HG03103 (cell line): ENCODE measurements around the gene AMN.
"Not testable (repeated sequence)": the region's sequence is repeated elsewhere in the genome, so short reads cannot be mapped to it uniquely, and the experiment has no call there.

Experiments
- ATAC-seq: cut with Tn5 transposase; IDR thresholded peaks from one replicate; pipeline ENCODE4 v1.9.1; 2021; ENCODE audit warnings: low read depth; ENCODE audit not compliant: unreplicated experiment

The AMN gene

DNA sequence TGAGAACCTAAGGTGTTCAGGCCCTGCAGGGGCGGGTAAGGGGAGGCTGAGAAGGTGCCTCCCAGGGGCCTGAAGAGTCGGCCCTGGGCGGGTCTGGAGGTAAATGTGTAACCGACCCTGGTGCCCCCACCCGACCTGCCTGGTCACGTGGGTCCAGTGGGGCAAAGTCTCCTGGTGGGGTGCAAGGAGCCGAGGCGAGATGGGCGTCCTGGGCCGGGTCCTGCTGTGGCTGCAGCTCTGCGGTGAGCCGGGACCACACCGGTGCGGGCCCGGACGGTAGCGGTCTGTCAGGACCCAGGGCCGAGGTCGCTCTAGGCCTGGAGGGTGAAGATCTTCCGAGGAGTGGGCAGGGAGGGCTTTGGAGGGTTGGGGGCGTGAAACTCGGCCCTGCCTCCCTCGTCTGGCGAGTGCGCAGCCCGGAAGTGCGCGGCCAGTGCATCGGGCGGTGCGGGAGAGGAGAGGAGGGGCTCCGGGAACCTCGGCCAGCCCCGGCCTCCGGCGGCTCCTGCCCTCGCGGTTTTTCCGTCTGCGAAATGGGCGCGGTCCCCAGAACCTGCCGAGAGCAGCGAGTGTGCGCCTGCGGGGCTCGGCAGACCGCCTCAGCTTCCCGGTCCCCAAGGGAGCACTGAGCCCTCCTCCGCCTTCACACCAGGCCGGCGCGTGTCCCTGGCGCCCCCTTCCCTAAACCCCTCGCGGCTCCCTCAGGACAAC lies at the start of gene AMN:
Gene AMN, plus strand, starts transcription at position 174 of the 711 bp plus-strand sequence. Its CDS starts 26 bp downstream, at position 200.
- no peak for ATAC-seq

DNA sequence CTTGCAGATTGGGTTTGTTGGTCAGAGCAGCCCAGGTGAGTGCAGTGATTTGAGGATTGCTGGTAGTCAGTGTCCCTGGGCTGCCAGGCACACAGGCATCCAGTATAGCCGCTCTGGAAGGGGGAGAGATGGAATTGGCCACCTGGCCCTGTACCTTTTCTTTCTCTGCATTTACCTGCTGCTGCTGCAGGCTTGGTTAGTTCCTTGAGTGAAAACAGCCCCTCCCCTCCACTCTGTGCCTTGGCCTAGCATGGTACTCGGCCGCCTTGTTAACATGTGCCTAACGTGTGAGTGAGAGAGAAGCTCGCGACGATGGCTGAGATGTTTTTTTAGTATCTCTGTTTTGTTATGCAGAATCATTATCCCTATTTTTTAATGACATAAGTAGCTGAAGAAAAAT lies 49.3 kb upstream of the AMN start:
- no peak for ATAC-seq

DNA sequence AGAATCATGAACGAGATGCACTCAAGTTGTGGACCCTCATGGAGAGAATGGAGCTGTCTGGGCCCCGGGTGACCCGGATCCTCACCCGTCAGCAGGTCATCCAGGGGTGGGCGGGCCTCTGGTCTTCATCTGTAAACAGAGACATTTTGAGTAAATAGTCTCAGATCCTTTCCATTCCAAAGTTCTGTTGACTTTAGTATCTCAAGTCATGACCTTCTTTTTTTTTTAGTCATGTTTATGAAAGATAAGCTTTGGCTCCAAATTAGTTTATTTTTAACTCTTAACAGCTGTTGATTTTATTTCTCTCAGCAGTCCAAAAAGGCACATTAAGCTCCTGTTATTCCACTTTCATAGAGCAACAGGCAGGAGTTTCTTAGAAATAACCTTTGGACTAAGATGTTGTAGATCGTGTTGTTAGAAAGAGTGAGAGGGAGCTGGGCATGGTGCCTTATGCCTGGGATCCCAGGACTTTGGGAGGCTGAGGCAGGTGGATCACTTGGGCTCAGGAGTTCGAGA lies 48.9 kb upstream of the AMN start:
- ATAC-seq, result no peak

DNA sequence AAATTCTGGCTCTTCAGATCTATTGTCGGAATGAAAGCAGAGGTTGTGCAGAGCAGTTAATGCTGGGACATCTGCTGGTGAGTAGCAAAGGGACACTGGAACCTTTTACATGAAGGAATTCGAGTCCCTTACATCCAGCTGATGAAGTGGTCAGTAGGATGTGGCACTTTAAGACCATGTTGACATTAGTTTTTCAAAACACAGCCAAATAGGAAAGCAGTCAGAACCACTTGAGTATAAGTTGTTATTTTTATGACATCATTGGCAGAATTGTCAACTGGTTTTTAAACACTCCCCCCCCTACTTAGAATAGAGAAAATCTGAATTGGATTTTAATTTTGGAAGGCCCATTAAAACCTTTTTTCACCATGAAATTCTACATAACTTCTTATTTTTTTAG lies 46.8 kb upstream of the AMN start:
- no peak for ATAC-seq

DNA sequence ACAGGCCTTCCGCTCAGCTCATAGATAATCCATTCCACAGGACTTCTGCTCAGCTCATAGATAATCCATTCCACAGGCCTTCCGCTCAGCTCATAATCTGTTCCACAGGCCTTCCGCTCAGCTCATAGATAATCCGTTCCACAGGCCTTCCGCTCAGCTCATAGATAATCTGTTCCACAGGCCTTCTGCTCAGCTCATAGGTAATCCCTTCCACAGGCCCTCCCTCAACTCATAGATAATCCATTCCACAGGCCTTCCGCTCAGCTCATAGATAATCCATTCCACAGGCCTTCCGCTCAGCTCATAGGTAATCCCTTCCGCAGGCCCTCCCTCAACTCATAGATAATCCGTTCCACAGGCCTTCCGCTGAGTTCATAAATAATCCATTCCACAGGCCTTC lies 45.0 kb upstream of the AMN start:
- not testable (repeated sequence) for ATAC-seq

DNA sequence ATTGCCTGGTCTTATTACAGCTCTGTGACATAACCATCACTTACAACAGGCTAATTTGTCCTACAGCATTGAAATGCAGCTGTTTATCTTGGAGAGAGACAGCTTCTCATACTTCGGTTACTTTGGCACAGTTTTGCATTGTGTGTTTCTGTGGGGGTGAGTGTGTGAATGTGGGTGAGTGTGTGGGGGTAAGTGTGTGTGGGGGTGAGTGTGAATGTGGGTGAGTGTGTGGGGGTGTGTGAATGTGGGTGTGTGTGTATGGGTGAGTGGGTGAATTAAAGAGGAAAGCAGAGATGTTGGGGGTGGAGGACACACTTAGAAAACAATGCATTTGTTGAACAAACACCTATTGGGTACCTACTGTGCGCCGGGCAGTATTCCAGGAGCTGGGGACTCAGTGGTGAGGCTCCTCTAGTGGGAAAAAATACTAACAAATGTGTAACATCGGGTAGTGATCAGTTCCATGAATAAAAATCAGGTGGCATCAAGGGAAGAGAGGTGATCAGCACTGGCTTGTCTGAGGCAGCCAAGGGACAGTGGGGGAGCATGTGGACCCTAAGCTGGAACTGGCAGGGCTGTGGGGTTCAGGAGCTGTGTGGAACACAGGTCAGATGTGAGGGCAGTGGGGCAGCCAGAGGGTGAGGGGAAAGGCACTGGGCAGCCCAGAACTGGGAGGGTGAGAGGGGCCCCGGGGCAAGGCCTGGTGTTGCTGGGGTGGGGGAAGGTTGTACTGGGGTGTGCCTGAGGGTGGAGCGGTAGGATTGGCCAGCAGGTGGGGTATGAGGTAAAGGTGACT lies 44.1 kb upstream of the AMN start:
- no peak for ATAC-seq

DNA sequence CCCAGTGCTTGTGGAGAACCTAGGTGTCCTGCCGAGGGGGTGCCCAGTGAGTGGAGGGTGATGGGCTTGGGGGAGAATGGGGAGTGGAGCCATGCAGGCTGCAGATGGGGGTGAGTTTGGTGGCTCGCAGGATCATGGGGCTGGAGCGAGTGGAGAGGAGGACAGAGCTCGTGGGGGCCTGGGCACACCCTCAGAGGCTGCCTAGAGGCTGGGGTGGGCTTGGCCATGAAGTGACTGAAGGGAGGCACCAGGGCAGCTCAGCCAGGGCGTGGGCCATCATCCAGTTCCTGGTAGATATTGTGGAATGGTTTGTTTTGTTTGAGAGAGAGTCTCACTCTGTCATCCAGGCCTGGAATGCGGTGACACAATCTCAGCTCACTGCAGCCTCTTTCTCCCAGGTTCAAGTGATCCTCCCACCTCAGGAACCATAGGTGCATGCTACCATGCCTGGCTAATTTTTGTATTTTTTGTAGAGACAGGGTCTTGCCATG lies 43.4 kb upstream of the AMN start:
- no peak for ATAC-seq

DNA sequence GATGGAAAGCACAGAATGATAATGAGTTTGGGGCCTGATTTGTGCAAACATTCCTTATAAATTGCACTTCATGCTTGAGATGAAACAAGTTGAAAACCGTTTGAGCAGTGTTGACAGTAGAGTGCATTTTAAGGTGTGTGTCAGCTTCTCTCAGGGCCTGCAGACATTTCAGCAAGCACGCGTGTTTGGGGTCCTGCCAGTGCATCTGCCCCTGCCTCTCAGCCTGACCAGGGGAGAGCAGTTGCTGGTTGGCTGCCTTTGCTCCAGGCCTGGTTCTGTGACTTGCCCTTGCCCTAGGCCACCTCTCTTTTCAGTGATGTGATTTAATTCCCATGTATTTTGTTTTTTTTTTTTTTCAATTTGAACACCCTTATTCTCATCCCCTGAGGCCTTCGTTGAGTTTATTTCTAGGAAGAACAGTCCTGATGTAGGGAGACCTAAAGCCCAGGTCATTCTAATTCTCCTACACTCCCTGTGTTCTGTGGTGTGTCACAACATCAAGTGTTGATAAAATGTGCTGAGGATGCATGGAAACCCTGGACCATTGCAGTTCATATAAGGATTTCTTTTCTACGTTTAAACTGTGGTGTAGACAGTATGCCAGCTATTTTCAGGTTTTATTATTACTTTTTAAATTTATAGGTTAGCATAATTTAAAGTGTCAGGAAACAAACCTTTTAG lies 40.1 kb upstream of the AMN start:
- no peak for ATAC-seq

DNA sequence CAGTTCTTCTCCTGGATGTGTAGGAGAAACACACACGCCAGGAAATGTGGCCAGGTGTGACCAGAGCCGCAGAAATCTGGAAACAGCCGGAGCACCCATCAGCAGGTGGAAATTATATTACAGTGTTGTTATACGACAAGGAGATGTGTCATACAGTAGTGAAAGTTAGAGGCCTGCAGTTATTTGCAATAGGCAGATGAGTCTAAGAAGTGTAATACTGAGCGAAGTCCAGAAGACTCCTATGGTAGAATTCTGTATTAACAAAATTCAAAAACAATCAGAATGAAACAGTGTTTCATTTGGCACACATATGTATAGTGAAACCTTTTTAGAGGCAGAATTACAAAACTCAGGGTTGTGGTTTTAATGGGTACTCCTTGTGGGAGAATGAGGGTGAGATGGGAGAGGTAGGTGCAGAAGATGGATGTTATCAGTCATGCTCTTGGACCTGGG lies 39.3 kb upstream of the AMN start:
- no peak for ATAC-seq

DNA sequence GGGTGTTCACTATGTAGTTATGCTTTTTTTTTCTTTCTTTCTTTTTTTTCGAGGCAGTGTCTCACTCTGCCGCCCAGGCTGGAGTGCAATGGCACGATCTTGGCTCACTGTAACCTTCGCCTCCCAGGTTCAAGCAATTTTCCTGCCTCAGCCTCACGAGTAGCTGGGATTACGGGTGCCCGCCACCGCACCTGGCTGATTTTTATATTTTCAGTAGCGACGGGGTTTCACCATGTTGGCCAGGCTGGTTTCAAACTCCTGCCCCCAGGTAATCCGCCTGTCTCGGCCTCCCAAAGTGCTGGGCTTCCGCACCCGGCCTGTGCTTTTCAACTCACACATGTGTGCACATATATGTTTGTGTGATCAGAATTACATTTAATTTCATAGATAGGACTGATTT lies 38.9 kb upstream of the AMN start:
- ATAC-seq, result no peak

DNA sequence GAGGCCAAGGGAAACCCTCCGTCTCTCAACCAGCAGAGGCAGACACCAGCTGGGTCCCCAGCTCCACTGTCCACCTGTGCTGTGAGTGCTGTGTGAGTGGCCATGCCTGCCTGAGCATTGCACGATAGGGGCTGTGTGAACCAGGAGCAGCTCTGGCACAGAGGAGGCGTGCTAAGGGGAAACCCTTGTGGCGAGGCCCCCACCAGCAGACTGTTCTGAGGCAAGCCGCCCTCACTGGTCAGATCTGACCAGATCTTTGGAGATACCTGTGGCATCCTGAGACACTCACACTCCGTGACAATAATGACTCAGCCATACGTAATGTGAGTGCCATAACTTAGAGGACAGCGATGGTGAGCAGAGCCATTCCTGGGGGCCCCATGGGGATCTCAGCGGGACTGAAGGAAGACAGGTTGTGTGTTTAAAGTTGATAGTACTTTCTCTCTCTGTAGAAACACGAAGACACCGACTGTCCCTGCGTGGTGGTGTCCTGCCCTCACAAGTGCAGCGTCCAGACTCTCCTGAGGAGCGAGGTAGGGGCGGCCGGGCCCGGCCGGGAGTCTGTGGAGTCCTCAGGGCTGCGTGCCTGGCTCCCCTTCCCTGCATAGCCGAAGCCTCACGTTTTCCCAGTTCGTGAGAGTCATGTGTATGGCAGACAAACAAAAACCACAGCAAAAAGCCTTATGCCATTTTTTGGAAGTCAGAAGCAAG lies 36.6 kb upstream of the AMN start:
- ATAC-seq, result no peak

DNA sequence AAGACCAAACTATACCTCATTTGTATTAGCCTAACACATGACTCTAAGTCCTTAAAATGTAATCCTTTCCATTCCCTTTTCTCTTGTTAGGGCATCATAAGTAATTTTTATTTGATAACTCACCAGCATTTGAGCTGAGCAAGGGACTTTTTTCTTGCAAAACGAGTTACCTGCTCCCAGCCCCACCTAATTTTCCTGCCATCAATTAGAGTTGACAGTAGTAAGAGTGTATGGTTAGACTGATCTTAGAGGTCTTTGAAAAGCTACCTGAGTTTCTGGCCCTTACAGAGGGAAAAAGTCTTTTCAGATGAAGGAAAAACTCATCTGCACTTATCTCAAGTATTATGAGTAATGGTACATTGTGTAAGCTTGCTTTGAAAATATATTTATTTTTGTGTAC lies 33.7 kb upstream of the AMN start:
- ATAC-seq, result no peak

DNA sequence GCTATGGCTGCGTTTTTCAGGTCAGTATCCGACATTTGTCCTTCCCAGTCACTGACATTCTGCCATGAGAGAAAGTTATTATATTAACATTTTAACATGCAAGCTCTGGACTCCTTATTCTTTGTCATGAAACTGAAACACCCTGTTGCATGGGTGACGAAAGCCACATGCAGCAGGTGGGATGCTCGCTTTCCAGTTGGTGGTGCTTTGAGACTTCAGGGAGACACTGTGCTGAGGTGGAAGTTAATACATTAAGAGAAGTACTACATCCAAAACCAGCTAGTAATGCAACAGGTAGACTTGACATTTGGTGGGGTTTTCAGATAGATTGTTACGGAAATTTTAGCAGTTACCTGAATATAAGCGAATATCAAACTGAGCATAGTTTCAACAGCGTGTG lies 32.8 kb upstream of the AMN start:
- no peak for ATAC-seq

DNA sequence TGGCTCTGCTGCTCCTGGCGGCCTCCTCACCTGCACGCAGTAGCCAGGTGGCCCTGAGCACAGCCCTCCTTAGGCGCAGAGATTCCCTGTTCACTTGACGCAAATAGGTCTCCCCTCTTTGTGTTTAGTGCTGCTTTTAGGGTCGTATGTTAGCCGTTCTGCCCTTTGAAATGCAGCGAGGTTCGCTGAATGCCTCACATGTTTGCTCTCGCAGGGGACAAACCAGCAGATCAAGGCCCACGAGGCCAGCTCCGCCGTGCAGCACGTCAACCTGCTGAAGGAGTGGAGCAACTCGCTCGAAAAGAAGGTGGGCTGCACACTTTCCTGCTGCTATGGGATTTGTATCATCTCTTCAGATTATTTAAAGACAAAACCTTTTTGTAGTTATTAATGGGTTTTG lies 31.4 kb upstream of the AMN start:
- no peak for ATAC-seq

DNA sequence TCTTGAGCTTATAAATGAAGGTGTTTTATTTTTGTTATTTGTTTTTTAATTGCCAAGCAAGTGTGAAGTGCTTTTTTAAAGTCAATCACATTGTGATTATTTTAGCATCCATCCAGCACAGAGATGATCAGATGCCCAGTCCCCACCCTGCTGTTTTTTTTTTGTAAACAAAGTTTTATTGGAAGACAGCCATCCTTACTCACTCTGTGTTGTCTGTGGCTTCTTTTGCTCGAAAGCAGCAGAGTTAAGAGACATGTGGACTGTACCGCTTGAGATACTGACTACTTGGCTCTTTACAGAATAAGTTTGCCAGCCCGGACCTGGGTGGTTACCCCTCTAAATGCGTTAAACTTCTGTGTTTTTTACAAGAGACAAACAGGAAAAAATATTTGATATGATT lies 30.9 kb upstream of the AMN start:
- no peak for ATAC-seq

DNA sequence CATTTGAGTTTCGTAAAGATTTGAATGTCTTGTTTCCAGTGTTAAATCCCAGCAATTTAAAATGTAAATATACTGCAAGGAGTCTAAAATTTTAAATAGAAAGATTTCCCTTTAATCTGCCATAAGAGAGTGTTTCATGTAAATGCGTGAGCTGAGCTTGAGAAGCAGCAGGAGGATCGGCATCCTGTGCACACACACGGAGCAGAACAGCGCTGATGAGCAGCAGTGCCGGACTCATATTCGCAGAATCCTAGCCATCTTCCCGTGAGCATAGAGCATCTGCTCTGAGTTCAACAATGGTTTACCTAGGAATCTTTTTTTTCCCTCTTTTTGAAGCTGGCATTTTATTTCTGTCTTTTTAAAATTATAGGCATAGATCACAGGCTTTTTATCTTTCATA lies 29.8 kb upstream of the AMN start:
- ATAC-seq, result no peak

DNA sequence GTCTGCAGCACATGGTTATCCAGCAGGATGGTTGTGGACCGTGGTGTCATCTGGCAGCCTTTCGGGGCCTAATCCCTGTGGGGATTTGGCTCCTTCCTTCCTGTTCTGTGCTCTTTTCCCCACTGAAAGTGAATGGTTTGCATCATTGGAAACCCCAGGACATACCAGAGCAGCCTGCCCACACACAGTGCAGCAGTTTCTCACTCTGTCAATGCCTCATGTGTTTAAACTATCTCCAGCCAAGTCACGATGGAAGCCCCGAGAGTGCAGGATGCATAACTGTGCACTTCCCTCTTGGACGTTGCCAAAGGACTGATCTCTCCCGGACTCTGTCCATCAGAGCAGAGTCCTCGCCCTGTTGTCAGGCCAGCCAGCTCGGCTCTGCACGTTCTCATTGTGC lies 29.0 kb upstream of the AMN start:
- no peak for ATAC-seq

DNA sequence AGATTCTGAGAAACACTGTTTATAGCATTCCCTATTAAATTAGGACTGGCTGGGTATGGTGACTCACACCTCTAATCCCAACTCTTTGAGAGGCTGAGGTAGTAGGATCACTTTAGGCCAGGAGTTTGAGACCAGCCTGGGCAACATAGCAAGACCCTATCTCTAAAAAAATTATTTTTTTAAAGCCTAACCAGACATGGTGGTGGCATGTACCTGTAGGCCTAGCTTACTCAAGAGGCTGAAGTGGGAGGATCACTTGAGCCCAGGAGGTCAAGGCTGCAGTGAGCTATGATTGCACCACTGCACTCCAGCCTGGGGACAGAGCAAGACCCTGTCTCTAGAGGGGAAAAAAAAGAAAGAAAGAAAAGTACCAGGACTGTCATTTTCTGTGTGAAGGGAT lies 25.7 kb upstream of the AMN start:
- not testable (repeated sequence) for ATAC-seq

DNA sequence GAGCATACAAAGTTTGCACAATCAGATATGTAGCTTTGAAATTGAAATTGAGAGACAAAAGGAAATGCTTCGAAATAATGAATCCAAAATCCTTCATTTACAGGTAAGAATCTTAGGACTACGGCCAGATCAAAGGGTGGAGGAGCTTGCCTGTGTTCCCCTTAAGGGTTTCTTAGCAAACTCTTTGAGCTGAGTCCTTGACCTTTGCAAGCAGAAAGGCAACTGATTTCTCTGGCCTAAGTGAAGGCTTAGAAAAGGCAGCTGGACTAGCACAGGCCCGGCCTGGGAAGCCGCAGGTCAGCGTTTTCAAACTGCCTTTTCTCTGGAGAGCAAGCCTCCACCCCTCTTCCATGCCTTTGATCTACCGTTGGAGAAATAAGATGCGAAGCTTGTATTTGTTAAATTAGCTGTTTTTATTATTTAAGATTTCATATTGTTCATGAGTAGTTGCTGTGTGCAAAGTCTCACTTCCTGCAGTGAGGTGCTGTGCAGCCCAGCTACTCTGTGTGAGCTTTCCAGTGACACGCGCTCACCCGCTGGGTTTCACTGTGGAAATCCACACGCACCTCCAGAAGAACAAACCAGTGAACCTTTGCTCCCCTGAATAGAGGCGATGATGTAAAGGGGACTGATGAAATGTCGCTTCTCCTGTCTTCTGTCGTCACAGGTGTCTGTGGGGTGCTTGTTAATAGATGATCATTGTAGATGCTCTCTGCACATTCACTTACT lies 25.0 kb upstream of the AMN start:
- no peak for ATAC-seq

DNA sequence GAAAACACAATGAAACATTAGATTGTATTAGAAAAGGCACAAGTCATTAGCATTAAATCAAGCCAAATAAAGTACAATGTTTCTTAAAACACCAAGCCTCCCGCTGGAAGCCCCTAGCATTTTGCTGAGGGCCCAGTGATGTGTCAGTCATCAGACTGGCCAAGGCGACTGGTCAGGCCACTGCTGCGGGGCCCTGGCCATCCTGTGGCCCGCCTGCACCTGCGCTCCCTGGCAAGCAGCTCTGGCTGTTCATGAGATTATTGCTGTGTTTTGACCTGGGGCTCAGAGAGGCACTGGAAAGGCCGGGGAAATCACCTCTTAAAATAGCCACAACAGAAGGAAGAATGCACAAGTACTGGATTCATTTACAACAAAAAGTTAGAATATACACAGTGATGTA lies 24.2 kb upstream of the AMN start:
- ATAC-seq, result no peak
